B cell (primary cell): ENCODE results near the gene SFXN2. TPM values are rescaled to one million over a fixed set of nuclear protein-coding genes. Genes with fewer than 3 reads are reported as not detected.
A peak's percentile ranks its signal among the peaks of the same experiment; 100 is the strongest.

Experiments used
- ATAC-seq: fragments of 200-7000 bp; cut with Tn5 transposase; one replicate; pipeline ENCODE4 v1.10.0; 2021; ENCODE audit warnings: low read depth, mild to moderate bottlenecking, moderate number of reproducible peaks, moderate library complexity
- CTCF ChIA-PET: fragments of 350-600 bp; sonication (Branson Sonifier 250); formaldehyde crosslinking; loops from one replicate; lab custom pipeline; 2021; ENCODE audit warnings: antibody characterized with exemption, inconsistent platforms; lab: Charles Lee
- POLR2A ChIA-PET: fragments of 350-600 bp; sonication (Branson Sonifier 250); formaldehyde crosslinking; loops from one replicate; lab custom pipeline; 2021; ENCODE audit warnings: antibody characterized with exemption; lab: Charles Lee
- DNase-seq: peaks from one replicate; pipeline ENCODE4 v3.0.0; 2013
- H2AFZ ChIP-seq: 2 replicates; pipeline ENCODE4 v1.6.1; 2012; ENCODE audit warnings: mild to moderate bottlenecking, low read depth, low read length; ENCODE audit not compliant: insufficient read depth, poor library complexity, severe bottlenecking
- H3K27ac ChIP-seq, 2 donors: 1 replicate in 1 of 2; 2 replicates in 1 of 2; pipeline ENCODE4 v1.5.1; 2012 to 2013; ENCODE audit warnings: low read length in 2 of 2, mild to moderate bottlenecking in 2 of 2, moderate library complexity in 1 of 2
- H3K27me3 ChIP-seq, 4 experiments: fragments of 200-600 bp in 1 of 4; sonication (generic) in 1 of 4; replicated peaks in 1 of 4; 1 replicate in 2 of 4; 2 replicates in 2 of 4; pipeline versions ENCODE4 v1.6.1 to v1.7.0; 2013 to 2016; ENCODE audit warnings: low read length in 3 of 4, mild to moderate bottlenecking in 2 of 4, mixed read lengths in 1 of 4, moderate library complexity in 1 of 4; ENCODE audit not compliant: insufficient read depth in 4 of 4, control insufficient read depth in 3 of 4; ENCODE audit errors: control extremely low read depth in 1 of 4
- H3K36me3 ChIP-seq, 2 experiments: replicated peaks in 1 of 2; 1 replicate in 1 of 2; 2 replicates in 1 of 2; pipeline versions ENCODE4 v1.6.1 to v1.7.1; 2013; ENCODE audit warnings: low read length in 1 of 2; ENCODE audit not compliant: insufficient read depth in 2 of 2, control insufficient read depth in 1 of 2; ENCODE audit errors: control extremely low read depth in 1 of 2, extremely low read depth in 1 of 2
- H3K4me1 ChIP-seq, 2 donors: fragments of 200-600 bp in 1 of 2; sonication (generic) in 1 of 2; 1 replicate in 1 of 2; 2 replicates in 1 of 2; pipeline versions ENCODE4 v1.5.1 to v1.6.1; 2013 to 2017; ENCODE audit warnings: low read length in 2 of 2; ENCODE audit not compliant: control insufficient read depth in 2 of 2, insufficient read depth in 2 of 2
- H3K4me2 ChIP-seq: replicated peaks from 2 replicates; pipeline ENCODE3; 2012; ENCODE audit warnings: mild to moderate bottlenecking, low read depth, low read length; ENCODE audit not compliant: poor library complexity, severe bottlenecking
- H3K4me3 ChIP-seq, 5 experiments: fragments of 200-600 bp in 1 of 5; sonication (generic) in 1 of 5; 1 replicate in 3 of 5; 2 replicates in 2 of 5; pipeline versions ENCODE4 v1.5.1 to v1.7.0; 2011 to 2016; ENCODE audit warnings: low read length in 4 of 5, mild to moderate bottlenecking in 4 of 5, low read depth in 2 of 5, control low read depth in 1 of 5, moderate library complexity in 1 of 5; ENCODE audit not compliant: insufficient read depth in 1 of 5; ENCODE audit errors: control extremely low read depth in 1 of 5, extremely low read depth in 1 of 5
- H3K79me2 ChIP-seq: fragments of 200-600 bp; sonication (generic); one replicate; pipeline ENCODE4 v1.6.0; 2016; ENCODE audit warnings: low read length; ENCODE audit not compliant: control insufficient read depth, insufficient read depth
- H3K9ac ChIP-seq: fragments of 200-600 bp; sonication (generic); 2 replicates; pipeline ENCODE4 v1.6.1; 2017; ENCODE audit warnings: mild to moderate bottlenecking, low read length, moderate library complexity
- H3K9me3 ChIP-seq, 3 donors: one replicate each; pipeline versions ENCODE4 v1.6.1 to v1.7.1; 2013; ENCODE audit warnings: low read length in 2 of 3; ENCODE audit not compliant: control insufficient read depth in 2 of 3, insufficient read depth in 1 of 3; ENCODE audit errors: control extremely low read depth in 1 of 3
- H4K20me1 ChIP-seq: 2 replicates; pipeline ENCODE4 v1.6.0; 2012; ENCODE audit warnings: mild to moderate bottlenecking, low read length; ENCODE audit not compliant: insufficient read depth, control insufficient read depth, poor library complexity, severe bottlenecking
- H3K27ac Mint-ChIP-seq: one replicate; pipeline ENCODE4 v1.8.0; 2021; ENCODE audit warnings: mixed read lengths
- H3K27me3 Mint-ChIP-seq: one replicate; pipeline ENCODE4 v1.8.0; 2021; ENCODE audit warnings: mixed read lengths
- H3K4me1 Mint-ChIP-seq: one replicate; pipeline ENCODE4 v1.8.0; 2021; ENCODE audit warnings: mixed read lengths
- H3K4me3 Mint-ChIP-seq: one replicate; pipeline ENCODE4 v1.8.0; 2021; ENCODE audit warnings: mixed read lengths
- H3K9me3 Mint-ChIP-seq: one replicate; pipeline ENCODE4 v1.8.0; 2022; ENCODE audit warnings: mixed read lengths; ENCODE audit not compliant: insufficient read depth
- CTCF ChIP-seq: fragments of 200-600 bp; IDR thresholded peaks from one replicate; pipeline ENCODE4 v1.8.0; 2022; ENCODE audit warnings: antibody characterized with exemption, mild to moderate bottlenecking
- EZH2 ChIP-seq: IDR thresholded peaks from 2 replicates; pipeline ENCODE4 v1.6.1; 2012; ENCODE audit warnings: borderline replicate concordance, low read depth, mild to moderate bottlenecking, moderate library complexity, low read length; ENCODE audit not compliant: insufficient read depth, poor library complexity, severe bottlenecking
- WGBS: methylation state at CpG from one replicate; pipeline ENCODE4 v1.1.5; 2013; ENCODE audit warnings: missing lambda C conversion rate; ENCODE audit not compliant: insufficient coverage; 5-methylcytosine and 5-hydroxymethylcytosine counted together
- intact Hi-C: fragments of 100-400 bp; cut with micrococcal nuclease; formaldehyde crosslinking; loops from one replicate; pipeline ENCODE4 v1.10.0; 2022
- polyA plus RNA-seq: library from polyadenylated mRNA; depleted of rRNA; stranded (reverse); fragments of >200 nt; gene quantifications from 2 replicates; pipeline ENCODE4 v1.2.3, GENCODE V29; 2012
- total RNA-seq, 2 donors: library from RNA; stranded (reverse); fragments of 120-200 nt in 1 of 2; gene quantifications; 1 replicate in 1 of 2; 2 replicates in 1 of 2; pipeline versions ENCODE4 v1.2.3 to v1.2.4, GENCODE V29; 2013 to 2022

The SFXN2 gene
- total and polyA plus RNA-seq, 2 donors (not counting 1 experiment from before 2014, with no cell fraction given): 8.1 to 23.5 TPM

- 97% methylated on average over 8 of the region's 9 CpGs for WGBS
- no peaks in the 10 kb centered on the region for H3K79me2 ChIP-seq
- H3K27me3 ChIP-seq: no peaks in the 10 kb centered on the region
- intact Hi-C loops: loop anchor here (2.0 to 5.0 kb wide), 2 partner anchors 33 to 35 kb away; partner anchors contain the start of genes ARL3, SFXN2 and TRIM8
- H3K9me3 Mint-ChIP-seq: no peaks in the 10 kb centered on the region
- H3K4me3 ChIP-seq: no peak overlapping the region
- no peak overlapping the region for H3K4me3 Mint-ChIP-seq
- H3K4me1 Mint-ChIP-seq: peaks cover 42% of the 10 kb centered on the region
- DNase-seq (no peak), ATAC-seq (no peak)
- no peaks in the 10 kb centered on the region for H3K27me3 Mint-ChIP-seq
- peaks cover 31 to 34% of the 10 kb centered on the region in 2 donors for H3K4me1 ChIP-seq
- H4K20me1 ChIP-seq: no peaks in the 10 kb centered on the region
- no peak overlapping the region for H2AFZ ChIP-seq
- CTCF ChIA-PET: interaction anchor here (0.9 to 7.3 kb wide), 14 partner anchors 8 to 77 kb away, joined by 3 to 50 read pairs (median 4); partner anchors contain the start of genes ARL3, SFXN2 and TRIM8
- H3K4me2 ChIP-seq: no peak overlapping the region
- POLR2A ChIA-PET: interaction anchor here (6.0 kb wide), 1 partner anchor 32 kb away, joined by 49 read pairs; the partner anchor contains the start of gene TRIM8
- H3K9ac ChIP-seq: no peak overlapping the region
- no peak overlapping the region for H3K27ac ChIP-seq
- no peaks in the 10 kb centered on the region for H3K9me3 ChIP-seq
- TF ChIP-seq CTCF: no peak
- TF ChIP-seq EZH2: no peak
- H3K36me3 ChIP-seq: no peaks in the 10 kb centered on the region
- peak overlapping the region; percentile 50 for H3K27ac Mint-ChIP-seq
Observed at GRCh38 chr10:102677331-102678067, 36.9 kb upstream of the SFXN2 start.

GRCh38 chr10:102678068-102678400 is 36.4 kb upstream of the SFXN2 start:
- Histone ChIP-seq H3K4me1 (peaks cover 31 to 34% of the 10 kb centered on the region in 2 donors), H3K79me2 (no peaks in the 10 kb centered on the region), H3K4me2 (no peak overlapping the region), H3K9ac (no peak overlapping the region), H3K27ac (no peak overlapping the region), H3K36me3 (no peaks in the 10 kb centered on the region), H4K20me1 (no peaks in the 10 kb centered on the region), H2AFZ (no peak overlapping the region), H3K27me3 (no peaks in the 10 kb centered on the region), H3K9me3 (no peaks in the 10 kb centered on the region), H3K4me3 (no peak overlapping the region)
- Mint-ChIP-seq H3K9me3 (no peaks in the 10 kb centered on the region), H3K27ac (no peak overlapping the region), H3K27me3 (no peaks in the 10 kb centered on the region), H3K4me1 (peaks cover 40% of the 10 kb centered on the region), H3K4me3 (no peak overlapping the region)
- TF ChIP-seq EZH2 (no peak), CTCF (no peak)
- ChIA-PET CTCF (interaction anchor here (1.0 to 7.3 kb wide), 13 partner anchors 8 to 77 kb away, joined by 3 to 50 read pairs (median 4); partner anchors contain the start of genes ARL3, SFXN2 and TRIM8), POLR2A (interaction anchor here (6.0 kb wide), 1 partner anchor 33 kb away, joined by 49 read pairs; the partner anchor contains the start of gene TRIM8)
- 99% methylated on average over 7 of the region's 9 CpGs for WGBS
- intact Hi-C loops: loop anchor here (5.0 kb wide), 1 partner anchor 34 kb away; the partner anchor contains the start of genes ARL3 and SFXN2
- DNase-seq (no peak), ATAC-seq (no peak)
